GM12874 (cell line): ENCODE results near the gene HPCAL1.

Experiments
- TF ChIP-seq, protein P1 (sequence below): IDR thresholded peaks from 2 replicates; pipeline ENCODE4 v1.5.1; 2011; ENCODE audit warnings: low read depth, mild to moderate bottlenecking, control low read depth, low read length, moderate library complexity; ENCODE audit not compliant: insufficient read depth

Gene HPCAL1

GRCh38 chr2:10350761-10351160 is 48.1 kb downstream of the HPCAL1 start:
- TF ChIP-seq, protein P1, sequence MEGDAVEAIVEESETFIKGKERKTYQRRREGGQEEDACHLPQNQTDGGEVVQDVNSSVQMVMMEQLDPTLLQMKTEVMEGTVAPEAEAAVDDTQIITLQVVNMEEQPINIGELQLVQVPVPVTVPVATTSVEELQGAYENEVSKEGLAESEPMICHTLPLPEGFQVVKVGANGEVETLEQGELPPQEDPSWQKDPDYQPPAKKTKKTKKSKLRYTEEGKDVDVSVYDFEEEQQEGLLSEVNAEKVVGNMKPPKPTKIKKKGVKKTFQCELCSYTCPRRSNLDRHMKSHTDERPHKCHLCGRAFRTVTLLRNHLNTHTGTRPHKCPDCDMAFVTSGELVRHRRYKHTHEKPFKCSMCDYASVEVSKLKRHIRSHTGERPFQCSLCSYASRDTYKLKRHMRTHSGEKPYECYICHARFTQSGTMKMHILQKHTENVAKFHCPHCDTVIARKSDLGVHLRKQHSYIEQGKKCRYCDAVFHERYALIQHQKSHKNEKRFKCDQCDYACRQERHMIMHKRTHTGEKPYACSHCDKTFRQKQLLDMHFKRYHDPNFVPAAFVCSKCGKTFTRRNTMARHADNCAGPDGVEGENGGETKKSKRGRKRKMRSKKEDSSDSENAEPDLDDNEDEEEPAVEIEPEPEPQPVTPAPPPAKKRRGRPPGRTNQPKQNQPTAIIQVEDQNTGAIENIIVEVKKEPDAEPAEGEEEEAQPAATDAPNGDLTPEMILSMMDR: no peak

GRCh38 chr2:10352361-10352760 is 49.7 kb downstream of the HPCAL1 start:
- TF ChIP-seq, protein P1: no peak

GRCh38 chr2:10352972-10353371 is 50.3 kb downstream of the HPCAL1 start:
- TF ChIP-seq, protein P1: no peak

DNA sequence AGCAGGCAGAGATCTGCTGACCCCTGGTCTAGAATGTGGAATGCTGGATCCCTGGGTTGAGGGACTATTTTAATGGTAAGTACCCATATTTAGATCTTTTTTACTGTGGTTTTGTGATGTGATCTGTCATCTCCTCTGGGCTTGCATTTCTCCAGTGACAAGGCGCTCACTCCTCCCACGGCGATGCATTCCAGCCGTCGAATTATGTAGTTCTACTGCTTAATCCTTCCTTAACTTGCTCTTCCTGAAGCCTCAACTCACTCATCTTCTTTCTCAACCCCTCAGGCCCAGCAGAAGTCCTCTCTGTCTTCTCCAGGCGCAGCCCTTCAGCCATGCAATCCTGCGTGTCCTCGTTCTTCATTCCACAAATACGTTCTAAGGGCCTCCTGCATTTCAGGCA is 51.2 kb downstream of the HPCAL1 start:
- TF ChIP-seq, protein P1: no peak

GRCh38 chr2:10354399-10354798 is 51.7 kb downstream of the HPCAL1 start:
- TF ChIP-seq, protein P1: no peak

- TF ChIP-seq, protein P1: no peak
Observed at GRCh38 chr2:10355471-10356438, 53.1 kb downstream of the HPCAL1 start.

GRCh38 chr2:10356439-10356811 is 53.7 kb downstream of the HPCAL1 start:
- TF ChIP-seq, protein P1: no peak
